Measurements from ENCODE around the gene CLCN1. TPM values are rescaled to one million over a fixed set of nuclear protein-coding genes. Genes with fewer than 3 reads are reported as not detected.

Gene CLCN1
- total RNA-seq, 1 donor from 2014 or later, result not detected

DNA sequence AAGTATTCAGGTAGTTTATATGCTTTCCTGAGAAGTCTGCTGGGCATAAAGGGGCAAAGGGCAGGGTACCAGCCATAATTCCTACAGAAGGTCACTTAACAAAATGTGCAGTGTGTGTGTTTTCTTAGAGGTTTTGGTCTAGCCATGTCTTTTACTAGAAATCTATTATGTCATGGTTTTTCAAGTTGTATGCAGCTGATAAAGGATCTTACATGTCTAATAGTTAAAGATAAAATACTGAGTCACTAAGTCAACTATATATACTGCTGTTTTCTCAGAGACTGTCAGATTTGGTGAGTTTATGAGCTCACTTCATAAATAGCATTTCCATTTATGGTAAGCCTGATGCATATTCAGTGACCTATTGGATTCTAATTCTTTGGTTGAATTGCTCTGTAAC, 20.0 kb upstream of the CLCN1 start:
- DNase-seq, result peak; percentile 18

DNA sequence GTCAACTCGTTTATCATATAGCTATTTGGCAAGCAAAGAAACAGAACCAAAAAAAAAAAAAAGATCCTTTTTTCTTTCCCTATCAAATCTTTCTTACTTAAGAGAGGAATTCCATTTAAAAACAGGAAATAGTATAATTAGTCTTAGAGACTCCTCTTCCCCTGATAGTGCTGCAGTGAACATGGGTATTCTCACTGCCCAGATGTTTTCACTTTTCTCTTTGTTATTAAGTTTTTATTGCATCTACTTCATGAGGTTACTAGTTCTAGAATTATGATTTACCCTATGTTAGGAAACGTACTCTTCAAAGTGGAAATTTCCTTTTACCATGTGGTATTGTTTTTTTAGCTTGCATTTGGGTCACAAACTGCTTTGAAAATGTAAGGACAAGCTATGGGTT, 19.2 kb upstream of the CLCN1 start:
- DNase-seq, result no peak

DNA sequence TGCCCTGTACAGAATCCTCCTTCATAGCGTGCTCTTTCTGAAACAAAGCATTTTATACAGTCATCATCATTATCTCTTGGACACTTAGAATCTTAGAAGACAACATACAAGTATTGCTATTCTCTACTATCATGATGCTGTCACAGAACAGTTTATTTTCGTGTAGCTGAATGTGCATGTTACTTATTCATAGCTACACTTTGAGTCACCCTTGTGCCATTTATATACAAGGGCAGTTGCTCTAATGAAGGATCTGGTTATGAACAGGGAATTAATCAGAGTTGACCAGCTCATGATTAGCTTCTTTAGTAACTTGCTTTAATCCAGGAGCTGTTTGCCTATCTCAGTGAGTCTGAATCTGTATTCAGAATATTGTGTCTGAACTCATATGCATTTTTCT, 16.6 kb upstream of the CLCN1 start:
- DNase-seq, result no peak

DNA sequence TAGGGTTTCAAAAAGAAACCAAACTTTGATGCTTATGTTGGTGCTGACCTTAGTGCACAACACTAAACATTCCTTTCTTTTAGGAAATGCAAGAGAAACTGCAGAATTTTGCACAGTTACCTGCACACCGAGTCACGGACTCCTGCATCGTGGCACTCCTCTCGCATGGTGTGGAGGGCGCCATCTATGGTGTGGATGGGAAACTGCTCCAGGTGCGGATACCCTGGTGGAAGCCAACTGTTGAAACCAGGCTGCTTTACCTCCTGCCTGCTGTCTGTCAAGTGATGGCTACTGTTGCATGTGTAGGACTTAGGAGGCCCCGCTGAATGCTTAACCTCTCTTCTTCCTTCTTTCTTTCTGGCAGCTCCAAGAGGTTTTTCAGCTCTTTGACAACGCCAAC, 16.1 kb upstream of the CLCN1 start:
- peak; percentile 64 for DNase-seq

- DNase-seq, result no peak
These were observed 14.7 kb upstream of the CLCN1 start for GRCh38 chr7:143300959-143301935.

GRCh38 chr7:143303733-143304132, 12.2 kb upstream of the CLCN1 start:
- no peak for DNase-seq

GRCh38 chr7:143304938-143305337, 11.0 kb upstream of the CLCN1 start:
- DNase-seq, result no peak

- peak; percentile 80 for DNase-seq
These were observed 10.4 kb upstream of the CLCN1 start for GRCh38 chr7:143305423-143306070.

DNA sequence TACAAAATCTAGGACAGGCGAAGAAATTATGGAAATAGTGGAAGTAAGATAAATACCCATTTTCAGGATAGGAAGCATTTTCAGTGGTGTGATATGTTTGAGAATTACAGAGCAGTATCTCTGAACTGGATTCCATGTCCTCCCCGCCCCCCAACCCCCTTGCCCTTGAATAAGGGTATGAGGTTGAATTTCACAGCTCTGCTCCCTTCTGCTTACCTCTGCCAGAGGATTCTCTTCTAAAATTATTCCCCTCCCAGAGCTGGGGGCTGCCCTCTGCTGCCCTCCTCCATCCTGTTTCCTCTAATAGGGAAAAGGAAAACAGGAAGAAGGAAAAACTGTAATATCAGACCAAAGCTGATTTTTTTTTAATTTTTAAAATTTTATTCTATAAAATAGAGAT, 7.3 kb upstream of the CLCN1 start:
- no peak for DNase-seq

DNA sequence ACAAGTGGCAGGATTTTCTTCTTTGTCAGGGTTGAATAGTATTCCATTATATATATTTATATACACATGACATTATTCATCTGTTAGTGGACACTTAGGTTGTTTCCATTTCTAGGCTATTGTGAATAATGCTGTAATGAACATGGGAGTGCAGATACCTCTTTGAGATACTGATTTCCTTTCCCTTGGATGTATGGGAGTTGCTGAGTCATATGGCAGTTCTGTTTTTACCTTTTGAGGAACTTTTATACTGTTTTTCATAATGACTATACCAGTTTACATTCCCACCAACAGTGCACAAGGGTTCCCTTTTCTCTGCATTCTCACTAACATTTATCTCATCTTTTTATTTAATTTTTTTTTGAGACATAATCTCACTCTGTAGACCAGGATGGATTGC, 1.8 kb upstream of the CLCN1 start:
- DNase-seq, result no peak

DNA sequence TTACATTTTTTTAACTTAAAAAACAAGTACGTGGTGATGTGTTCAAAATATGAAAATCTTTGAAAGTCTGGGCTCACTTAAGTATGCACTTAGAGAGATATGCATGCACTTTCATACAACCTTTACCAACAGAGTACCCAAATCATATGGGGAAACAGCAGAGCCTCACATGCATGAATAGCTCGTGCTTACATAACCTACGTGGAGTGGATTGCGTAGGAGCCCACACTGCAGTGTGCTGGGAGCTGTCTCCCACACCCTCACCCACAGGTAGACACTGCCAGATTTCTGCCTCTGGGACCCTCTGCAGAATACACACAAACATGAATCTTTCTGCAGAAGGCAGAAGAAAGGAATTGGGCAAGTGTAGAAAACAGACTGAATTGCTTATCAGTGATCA, 581 bp downstream of the CLCN1 start:
- DNase-seq, result no peak

GRCh38 chr7:143318661-143319060, 2.8 kb downstream of the CLCN1 start:
- DNase-seq, result no peak

DNA sequence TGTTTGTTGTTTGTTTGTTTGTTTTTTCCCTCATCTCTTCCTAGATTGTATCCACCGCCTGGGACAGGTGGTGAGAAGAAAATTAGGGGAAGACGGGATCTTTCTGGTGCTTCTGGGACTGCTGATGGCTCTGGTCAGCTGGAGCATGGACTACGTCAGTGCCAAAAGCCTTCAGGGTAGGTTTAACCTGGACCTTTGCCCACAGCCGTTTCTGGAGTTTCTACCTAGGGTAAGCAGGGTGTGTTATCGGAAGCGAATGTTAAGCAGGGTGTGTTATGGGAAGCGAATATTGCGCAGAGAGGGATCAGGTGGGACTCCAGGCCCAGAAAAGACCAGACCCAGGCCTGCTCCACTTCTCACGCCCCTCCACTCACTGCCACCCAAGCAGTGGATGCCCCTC, 4.7 kb downstream of the CLCN1 start:
- DNase-seq, result no peak

DNA sequence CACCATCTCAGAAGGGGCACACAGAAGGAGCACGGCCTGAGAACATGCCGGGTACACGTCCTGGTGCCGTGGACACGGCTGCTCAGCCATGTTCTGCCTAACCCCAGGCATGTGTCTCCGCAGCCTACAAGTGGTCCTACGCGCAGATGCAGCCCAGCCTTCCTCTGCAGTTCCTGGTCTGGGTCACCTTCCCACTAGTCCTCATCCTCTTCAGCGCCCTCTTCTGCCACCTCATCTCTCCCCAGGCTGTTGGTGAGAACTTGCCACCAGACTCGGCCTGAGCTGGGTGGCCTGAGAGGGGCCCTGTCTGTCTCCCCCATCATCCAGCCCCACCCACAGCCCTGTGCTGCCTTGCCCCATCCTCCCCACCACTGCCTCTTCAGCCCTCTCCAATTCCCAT, 5.3 kb downstream of the CLCN1 start:
- no peak for DNase-seq

DNA sequence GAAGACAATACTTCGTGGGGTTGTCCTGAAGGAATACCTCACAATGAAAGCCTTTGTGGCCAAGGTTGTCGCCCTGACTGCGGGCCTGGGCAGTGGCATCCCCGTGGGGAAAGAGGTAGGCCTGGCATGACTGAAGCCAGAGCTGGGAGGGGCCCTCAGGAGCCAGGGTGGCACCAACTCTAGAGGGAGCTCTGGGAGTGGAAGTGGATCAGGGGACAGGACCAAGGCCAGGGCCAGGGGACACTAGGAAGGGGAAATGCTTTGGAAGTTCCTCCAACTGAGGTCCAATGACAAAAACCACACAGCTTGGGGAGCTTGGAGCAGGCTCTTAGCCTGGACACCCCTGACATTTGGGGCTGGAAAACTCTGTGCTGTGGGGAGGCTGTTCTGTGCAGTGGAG, 5.8 kb downstream of the CLCN1 start:
- DNase-seq, result no peak

DNA sequence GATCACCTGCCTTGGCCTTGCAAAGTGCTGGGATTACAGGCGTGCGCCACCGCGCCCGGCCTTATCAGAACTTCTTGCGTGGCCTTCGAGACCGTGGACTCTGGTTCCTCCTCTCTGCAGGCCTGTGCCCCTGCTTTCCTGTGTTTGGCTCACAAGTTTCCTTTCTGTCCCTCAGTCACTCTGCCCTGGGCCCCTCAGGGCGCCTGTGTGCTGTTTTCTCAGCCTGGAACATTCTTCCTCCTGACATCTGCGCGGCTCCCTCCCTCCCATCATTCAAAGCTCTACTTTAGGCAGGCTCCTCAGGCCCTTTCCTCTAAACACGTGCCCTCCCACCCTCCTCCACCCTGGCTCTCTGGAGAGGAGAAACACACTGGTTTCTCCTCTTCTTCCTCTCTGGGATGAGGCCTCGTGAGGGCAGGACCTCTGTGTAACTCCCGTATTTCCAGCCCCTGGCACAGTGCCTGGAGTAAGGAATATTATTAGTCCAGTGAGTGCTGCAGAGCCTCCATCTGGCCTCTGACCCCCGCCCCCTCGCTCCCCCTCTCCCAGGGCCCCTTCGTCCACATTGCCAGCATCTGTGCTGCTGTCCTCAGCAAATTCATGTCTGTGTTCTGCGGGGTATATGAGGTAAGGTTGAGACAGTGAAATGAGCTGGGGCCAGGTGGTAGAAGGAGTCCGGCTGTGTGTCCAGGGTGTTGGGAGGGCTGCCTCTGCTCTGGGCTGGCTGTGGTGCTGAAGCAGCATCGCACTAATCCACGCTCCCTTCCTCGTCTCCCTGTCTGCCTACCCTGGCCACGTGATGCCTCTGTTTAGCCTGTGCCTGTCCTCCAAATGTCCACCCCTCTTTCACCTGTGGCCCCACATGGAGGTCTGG, 7.1 kb downstream of the CLCN1 start:
- DNase-seq, result no peak

- no peak for DNase-seq
These were observed 7.7 kb downstream of the CLCN1 start for GRCh38 chr7:143323653-143324052.

- DNase-seq, result no peak
These were observed 9.3 kb downstream of the CLCN1 start for GRCh38 chr7:143325240-143325639.

DNA sequence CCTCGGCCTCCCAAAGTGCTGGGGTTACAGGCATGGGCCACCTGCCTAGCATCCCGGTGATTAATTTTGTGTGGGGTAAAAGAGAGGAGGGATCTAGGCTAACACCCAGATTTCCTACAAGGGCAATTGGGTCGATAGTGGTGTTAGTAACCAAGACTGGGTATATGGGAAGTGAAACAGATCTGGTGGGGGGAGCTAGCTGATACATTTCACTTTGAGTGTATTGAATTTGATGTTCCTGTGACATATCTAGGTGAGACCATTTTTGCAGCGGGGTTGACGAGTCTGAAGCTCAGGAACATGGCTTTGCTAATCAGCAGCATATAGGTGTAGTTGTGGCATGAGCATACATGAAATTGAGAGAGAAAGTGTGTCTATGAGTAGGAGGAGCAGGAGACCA, 12.0 kb downstream of the CLCN1 start:
- no peak for DNase-seq

- no peak for DNase-seq
These were observed 13.7 kb downstream of the CLCN1 start for GRCh38 chr7:143329471-143330170.

DNA sequence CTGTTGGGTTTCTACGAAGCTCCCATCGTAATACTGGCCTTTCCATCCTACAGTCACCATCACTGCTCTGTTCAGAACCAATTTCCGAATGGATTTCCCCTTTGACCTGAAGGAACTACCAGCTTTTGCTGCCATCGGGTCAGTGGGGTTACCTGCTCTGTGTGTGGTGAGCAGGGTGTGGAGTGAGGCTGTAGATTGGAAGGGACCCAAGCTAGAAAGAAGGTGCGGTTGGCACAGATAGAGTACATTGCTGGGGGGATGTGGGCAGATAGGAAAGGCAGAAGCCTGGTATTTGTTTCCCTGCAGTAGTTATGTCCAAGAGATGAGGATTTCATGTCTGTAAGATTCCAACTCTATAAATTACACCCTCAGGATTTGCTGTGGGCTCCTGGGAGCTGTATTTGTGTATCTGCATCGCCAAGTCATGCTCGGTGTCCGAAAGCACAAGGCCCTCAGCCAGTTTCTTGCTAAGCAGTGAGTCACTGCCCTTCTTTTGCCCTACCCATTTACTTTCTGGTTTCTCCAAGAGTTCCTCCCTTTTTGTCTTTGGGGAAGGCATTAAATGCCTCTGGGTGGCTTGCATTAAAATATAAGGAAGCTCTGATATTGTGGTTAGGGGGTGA, 15.4 kb downstream of the CLCN1 start:
- DNase-seq, result no peak

DNA sequence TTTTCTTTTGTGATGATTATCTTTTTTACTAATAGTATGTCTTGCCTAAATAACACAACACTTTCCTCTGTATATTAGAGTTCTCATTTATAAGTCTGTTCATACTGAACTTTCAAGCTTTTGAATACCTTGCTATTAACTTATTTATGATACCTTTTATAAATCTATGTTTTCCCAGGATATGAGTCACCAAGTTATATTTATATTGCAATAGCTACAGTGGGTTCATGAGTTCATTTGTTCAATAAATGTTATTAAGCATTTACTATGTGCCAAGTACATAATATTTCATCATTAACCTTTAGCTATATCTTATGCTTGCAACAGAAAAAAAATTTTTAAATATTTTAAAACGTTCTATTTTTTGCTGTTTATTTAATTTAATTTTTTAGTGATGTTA, 18.3 kb downstream of the CLCN1 start:
- DNase-seq, result no peak
